Brain microvascular endothelial cell (primary cell): ENCODE results near the gene XKR7.

ENCODE experiments used
- DNase-seq: peaks from one replicate; pipeline ENCODE4 v3.0.0-alpha.2; 2020
- H3K27ac ChIP-seq: fragments of 250-450 bp; sonication (Bioruptor Pico); 2 replicates; pipeline ENCODE4 v1.5.1; 2020; ENCODE audit warnings: mild to moderate bottlenecking, moderate library complexity
- H3K27me3 ChIP-seq: fragments of 250-450 bp; sonication (Bioruptor Pico); replicated peaks from 2 replicates; pipeline ENCODE4 v1.5.1; 2020; ENCODE audit warnings: mild to moderate bottlenecking
- H3K36me3 ChIP-seq: fragments of 250-450 bp; sonication (Bioruptor Pico); replicated peaks from 2 replicates; pipeline ENCODE4 v1.5.1; 2020; ENCODE audit warnings: mild to moderate bottlenecking
- H3K4me3 ChIP-seq: 2 replicates; pipeline ENCODE4 v1.5.1; 2011; ENCODE audit warnings: low read depth, mild to moderate bottlenecking, control low read depth, low read length, moderate library complexity
- in situ Hi-C: cut with HindIII; loops from 2 replicates; pipeline ENCODE4 v1.10.0; 2017; ENCODE audit warnings: low sequenced_read_pairs, low pct_ligation_motif_present
- TF ChIP-seq, protein P1 (sequence below): IDR thresholded peaks from 2 replicates; pipeline ENCODE4 v1.5.1; 2011; ENCODE audit warnings: low read depth, mild to moderate bottlenecking, moderate library complexity, low read length, control low read depth, inconsistent platforms; ENCODE audit errors: missing control alignments

The XKR7 gene

DNA sequence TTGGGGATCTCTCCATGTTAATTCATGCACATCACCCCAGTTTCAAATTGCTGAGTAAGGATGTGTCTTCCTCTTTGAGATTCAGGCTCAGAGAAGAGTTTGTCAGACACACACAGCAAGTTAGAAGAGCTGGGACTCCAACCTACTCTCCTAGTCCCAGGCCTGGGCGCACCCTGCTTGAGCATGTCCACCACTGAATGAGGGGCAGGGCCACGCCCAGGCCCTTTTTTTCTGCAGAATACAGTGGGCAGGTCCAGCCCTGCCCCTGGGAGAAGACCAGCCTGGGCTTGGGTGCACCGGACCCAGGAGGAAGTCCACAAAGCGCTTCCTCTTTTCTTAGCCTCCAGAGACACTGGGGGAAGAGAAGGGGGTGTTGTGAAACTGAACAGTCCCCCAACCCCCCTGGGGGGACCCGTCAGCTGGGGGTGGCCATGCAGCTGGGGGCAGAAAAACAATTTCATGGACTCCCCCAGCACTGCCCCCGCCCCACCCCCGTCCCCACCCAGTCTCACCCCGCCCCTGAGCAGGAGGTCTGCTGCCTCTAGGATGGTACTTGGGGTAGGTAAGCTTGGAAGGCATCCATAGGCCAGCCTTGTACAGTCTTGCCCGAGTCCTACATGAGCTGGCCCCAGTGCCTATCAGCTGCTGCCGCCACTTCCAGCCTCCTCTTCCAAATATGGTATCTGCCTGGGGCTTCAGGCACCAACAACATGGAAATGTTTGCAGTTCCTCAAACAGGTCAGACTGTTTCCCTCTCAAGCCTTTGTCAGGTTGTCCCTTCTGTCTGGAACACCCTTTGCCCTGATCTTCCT lies 72.4 kb downstream of the XKR7 start:
- in situ Hi-C loops, result no loop called here
- Histone ChIP-seq H3K36me3 (no peaks in the 10 kb centered on the region), H3K4me3 (no peak overlapping the region), H3K27me3 (peaks cover 11% of the 10 kb centered on the region), H3K27ac (no peak overlapping the region)
- DNase-seq, result no peak
- TF ChIP-seq, protein P1, sequence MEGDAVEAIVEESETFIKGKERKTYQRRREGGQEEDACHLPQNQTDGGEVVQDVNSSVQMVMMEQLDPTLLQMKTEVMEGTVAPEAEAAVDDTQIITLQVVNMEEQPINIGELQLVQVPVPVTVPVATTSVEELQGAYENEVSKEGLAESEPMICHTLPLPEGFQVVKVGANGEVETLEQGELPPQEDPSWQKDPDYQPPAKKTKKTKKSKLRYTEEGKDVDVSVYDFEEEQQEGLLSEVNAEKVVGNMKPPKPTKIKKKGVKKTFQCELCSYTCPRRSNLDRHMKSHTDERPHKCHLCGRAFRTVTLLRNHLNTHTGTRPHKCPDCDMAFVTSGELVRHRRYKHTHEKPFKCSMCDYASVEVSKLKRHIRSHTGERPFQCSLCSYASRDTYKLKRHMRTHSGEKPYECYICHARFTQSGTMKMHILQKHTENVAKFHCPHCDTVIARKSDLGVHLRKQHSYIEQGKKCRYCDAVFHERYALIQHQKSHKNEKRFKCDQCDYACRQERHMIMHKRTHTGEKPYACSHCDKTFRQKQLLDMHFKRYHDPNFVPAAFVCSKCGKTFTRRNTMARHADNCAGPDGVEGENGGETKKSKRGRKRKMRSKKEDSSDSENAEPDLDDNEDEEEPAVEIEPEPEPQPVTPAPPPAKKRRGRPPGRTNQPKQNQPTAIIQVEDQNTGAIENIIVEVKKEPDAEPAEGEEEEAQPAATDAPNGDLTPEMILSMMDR, result no peak

DNA sequence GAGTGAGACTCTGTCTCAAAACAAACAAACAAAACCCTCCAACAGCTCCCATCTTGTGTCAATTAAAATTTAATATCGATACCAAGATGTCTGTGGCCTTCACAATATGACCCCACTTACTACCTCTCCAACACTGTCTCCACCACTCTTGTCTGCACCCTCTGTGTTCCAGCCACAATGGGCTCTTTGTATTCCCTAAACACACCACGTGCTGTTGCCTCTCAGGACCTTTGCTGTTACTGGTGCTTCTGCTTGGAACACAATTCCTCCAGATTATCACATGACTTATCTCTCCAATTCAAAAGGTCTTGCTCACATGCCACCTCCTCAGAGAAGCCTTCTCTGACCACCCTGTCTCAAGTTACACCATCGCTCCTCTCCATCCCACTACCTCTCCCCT lies 78.0 kb downstream of the XKR7 start:
- TF ChIP-seq, protein P1, result no peak
- H3K27me3 ChIP-seq, result peaks cover 12% of the 10 kb centered on the region
- in situ Hi-C loops, result no loop called here
- no peak for DNase-seq
- no peak overlapping the region for H3K4me3 ChIP-seq
- no peak overlapping the region for H3K27ac ChIP-seq
- H3K36me3 ChIP-seq, result no peaks in the 10 kb centered on the region

DNA sequence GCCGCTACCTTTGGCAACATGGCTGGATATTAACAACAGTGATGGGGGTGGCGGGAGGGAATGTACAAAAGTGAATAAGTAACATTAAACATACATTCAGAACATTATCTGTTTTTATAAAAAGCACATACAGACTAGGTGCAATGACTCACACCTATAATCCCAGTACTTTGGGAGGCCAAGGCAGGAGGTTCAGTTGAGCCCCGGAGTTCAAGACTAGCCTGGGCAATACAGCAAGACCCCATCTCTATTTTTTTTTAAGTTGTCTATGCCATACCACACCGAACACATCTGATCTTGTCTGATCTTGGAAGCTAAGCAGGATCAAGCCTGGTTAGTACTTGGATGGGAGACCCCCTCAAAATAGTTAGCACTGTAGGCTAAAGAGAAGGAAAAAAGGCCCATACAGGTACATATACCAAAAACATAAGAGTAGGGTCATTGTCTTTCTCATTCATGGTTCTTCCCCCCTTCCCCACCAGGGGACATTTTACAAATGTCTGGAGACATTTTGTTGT lies 82.4 kb downstream of the XKR7 start:
- Histone ChIP-seq H3K27ac (no peak overlapping the region), H3K4me3 (no peak overlapping the region), H3K36me3 (no peaks in the 10 kb centered on the region), H3K27me3 (peaks cover 32% of the 10 kb centered on the region)
- DNase-seq, result no peak
- TF ChIP-seq, protein P1, result no peak
- in situ Hi-C loops, result no loop called here

GRCh38 chr20:32050851-32051556 lies 83.1 kb downstream of the XKR7 start:
- H3K27me3 ChIP-seq, result peaks cover 32% of the 10 kb centered on the region
- in situ Hi-C loops, result no loop called here

DNA sequence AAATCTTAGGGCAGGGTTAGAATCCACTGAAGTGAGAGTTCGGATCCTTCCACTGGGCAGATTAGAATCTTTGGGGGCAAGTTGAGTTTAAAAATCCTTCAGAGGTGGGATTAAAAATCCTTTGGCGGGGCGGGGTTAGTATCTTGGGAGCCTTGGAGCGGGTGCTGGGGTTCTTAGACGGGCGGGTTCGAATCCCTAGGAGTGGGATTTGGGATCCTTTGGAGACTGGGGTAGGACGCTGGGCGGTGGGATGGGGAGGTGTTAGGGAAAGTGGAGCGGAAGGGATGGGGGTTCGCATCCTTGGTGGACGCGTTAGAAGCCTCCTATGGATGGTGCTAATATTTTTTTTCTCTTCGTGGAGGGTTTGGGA lies 83.8 kb downstream of the XKR7 start:
- peaks cover 32% of the 10 kb centered on the region for H3K27me3 ChIP-seq

More at GRCh38 chr20:32050851-32051556, 83.1 kb downstream of the XKR7 start:
- no peak for DNase-seq
- Histone ChIP-seq H3K36me3 (no peaks in the 10 kb centered on the region), H3K27ac (no peak overlapping the region), H3K4me3 (no peak overlapping the region)
- TF ChIP-seq, protein P1, result no peak

More for the DNA sequence above, 83.8 kb downstream of the XKR7 start:
- in situ Hi-C loops, result no loop called here
- TF ChIP-seq, protein P1, result no peak
- H3K4me3 ChIP-seq, result no peak overlapping the region
- no peak for DNase-seq
- no peaks in the 10 kb centered on the region for H3K36me3 ChIP-seq
- no peak overlapping the region for H3K27ac ChIP-seq
